IPS-NIHi7 (cell line): ENCODE data around the gene TALDO1.

Experiments used
- DNase-seq: peaks from one replicate; pipeline ENCODE4 v3.0.0; 2012; ENCODE audit warnings: mixed read lengths; ENCODE audit errors: extremely low spot score

Gene TALDO1

DNA sequence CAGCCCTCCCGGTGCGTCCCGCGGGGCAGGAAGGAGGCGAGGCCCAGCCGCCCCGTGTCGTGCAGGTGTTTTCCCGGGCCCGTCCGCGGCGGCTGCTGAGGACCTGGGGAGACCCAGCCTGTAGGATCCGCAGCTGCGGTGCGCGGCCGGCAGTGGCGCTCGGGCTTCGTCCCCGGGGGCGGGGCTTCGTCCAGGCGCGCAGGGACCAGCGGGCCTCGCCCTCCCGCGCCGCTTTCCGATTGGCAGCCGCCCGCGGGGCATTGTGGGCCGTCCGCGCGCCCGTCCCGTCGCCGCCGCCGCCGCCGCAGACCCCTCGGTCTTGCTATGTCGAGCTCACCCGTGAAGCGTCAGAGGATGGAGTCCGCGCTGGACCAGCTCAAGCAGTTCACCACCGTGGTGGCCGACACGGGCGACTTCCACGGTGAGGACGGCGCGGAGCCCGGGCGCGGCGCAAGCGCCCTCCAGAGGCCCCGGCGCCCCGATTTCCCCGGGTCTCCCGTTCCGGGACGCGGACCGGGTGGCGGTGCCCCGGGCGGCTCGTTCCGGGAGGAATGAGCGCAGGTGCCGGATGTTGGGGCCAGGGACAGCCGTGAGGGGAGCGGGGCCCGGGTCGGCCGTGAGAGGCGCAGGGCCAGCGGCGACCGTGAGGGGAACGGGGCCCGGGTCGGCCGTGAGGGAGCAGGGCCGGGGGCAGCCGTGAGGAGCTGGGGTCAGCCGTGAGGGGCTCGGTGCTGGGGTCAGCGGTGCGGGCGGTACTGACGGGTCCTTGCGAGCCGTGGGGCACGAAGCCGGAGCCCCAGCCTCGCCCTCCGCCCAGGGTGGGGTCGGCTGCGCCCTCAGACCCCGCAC, at the start of gene TALDO1:
Gene TALDO1 (plus strand): TSS at position 307 of the 849 bp plus-strand sequence. CDS start 18 bp downstream, at position 325.
- peak; percentile 97 for DNase-seq

DNA sequence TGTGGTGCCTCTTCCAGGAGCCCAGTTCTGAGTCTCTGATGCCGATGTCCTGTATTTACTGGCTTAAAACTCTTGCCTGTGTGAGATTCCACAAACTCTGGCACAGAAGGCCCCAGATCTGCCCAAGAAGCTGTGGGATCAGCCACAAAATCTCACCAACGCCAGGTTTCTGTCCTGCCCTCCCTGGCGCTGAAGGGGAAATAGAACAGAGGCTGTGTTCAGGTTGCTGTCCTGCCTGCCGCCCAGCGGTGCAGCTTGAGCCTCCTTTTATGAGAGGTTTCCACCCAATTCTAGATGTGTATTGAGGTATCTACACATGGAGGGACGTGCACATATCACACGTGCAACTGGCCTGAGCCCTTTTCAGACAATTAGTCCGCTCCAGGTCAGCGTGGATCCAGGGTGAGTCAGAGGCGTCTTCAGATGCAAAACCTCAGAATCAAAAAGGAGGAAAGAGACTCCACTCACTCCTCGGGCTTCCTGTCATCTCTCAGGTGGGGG, 49.4 kb upstream of the TALDO1 start:
- no peak for DNase-seq

DNA sequence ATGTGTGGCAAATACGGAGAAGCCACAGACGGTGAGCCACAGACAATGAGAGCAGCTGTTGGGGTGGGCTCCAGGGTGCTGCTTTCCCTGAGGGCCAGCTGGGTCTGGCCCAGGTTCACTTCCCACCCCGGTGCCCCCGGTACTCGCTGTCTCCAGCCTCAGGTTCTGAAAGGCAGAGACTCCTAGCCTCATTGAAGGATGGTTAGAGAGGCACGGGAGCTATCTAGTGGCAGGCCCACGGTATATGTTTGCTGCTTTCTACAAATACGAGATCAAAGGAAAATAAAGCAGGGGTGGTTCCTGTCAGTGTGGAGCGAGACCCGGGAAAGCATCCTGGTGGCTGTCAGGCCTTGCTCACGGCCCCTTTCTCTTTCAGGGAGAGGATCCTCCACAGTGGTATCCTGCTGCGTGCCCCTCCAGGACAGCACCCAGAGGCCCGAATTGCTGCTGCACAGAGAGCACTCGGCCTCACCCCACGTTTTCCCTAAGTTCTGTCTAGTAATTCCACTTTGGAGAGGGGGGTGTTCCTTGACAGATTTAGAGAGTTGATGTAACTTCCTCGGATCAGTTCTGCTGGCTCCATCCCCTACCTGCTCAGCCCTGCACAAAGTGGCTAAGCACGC, 48.7 kb upstream of the TALDO1 start:
- no peak for DNase-seq

GRCh38 chr11:699116-699508, 48.2 kb upstream of the TALDO1 start:
- DNase-seq, result no peak

DNA sequence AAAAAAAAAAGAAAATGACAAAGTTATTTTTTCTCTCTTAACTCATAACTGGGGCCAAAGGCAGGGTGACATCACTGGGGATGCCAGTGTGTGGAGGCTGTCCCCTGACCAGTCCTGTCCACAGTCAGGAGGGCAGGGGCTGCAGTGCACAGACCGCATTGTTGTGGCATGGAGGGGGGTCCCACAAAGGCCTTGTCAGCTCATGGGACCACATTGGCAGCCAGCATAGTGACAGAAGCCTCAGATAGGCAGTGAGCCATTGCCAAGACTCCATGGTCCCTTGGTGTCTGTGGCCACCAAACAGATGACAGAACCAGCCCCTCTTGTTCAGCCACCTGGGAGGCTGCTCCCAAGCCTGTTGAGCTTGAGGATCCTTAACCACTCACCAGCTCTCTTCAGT, 47.5 kb upstream of the TALDO1 start:
- DNase-seq, result no peak

DNA sequence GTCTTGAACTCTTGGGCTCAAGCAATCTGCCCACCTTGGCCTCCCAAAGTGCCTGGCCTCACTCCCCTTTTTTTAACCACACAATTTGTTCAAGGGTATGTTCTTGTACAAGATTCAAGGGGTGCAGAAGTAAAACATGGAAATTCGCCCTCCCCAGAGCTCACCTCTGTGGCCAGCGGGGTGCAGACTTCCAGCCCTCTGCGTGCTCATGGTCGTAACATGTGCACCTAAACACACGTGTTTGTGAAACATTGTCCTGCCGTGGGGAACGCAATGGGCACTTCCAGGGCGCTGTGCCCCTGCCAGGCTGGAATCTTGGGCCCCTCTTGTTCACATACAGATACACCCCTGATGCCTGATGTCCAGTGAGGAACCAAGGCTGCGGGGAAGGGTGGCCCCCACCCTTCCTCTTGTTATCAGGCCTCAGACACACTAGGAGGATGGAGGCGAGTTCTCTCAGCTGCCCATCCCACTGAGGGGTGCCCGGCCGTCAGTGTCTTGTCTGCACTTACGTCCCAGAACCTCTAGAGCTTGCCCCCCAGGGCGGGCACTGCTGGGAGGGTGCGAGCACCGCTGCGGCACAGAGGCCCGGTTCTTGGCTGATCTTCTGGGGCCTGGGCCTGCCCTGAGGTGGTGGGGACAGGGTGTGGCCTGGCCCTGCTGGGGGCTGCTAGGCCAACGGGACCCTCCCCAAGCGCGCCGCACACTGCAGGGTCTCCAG, 45.4 kb upstream of the TALDO1 start:
- no peak for DNase-seq

GRCh38 chr11:702462-703461, 44.5 kb upstream of the TALDO1 start:
- no peak for DNase-seq

- DNase-seq, result no peak
Observed at GRCh38 chr11:703506-703905, 43.8 kb upstream of the TALDO1 start.

- no peak for DNase-seq
Observed at GRCh38 chr11:704228-704674, 43.0 kb upstream of the TALDO1 start.

DNA sequence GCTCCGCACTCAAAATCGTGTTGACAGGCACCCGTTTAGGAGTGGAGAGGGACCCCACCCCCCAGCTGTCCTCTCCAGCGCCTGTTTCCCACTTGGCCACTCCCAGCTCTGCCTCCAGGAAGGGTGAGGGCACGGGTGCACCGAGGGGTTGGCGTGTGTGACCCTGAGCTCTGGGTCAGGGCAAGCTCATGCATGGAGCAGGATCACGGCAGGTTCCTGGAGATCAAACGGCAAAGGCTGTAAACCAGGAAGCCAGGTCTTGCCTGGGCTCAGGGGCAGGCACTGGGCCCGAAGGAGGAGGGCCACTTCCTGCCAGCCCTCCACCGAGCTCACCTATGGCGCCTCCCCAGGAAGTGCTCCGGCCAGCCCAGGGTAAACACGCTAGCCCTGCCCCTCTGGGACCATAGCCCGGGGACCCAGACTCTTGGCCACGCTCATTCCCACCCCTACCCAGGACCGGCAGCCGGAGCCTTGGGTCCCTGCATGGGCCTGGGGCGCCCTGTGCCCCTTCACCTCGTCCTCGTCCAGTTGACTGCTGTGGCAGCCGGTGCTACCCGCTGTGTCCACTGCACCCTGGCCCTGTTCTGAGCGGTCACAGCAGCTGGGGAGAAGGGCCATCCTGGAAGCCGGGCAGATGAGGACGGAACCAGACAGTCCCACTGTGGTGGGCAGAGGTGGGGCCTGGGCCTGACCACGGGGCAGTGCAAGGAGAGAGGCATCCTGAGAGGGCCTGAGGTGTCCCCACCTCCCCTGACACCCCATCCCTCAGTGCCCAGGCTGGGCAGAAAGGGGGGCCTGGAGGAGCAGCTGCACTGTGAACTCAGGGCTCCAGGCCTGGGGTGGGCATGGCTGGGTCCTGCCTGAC, 42.3 kb upstream of the TALDO1 start:
- DNase-seq, result no peak

GRCh38 chr11:705646-706438, 41.4 kb upstream of the TALDO1 start, which contains the start of gene EPS8L2:
EPS8L2 (plus strand) TSS chr11:706231; CDS start chr11:709408, 3,177 bp downstream.
- DNase-seq, result no peak

GRCh38 chr11:706439-706956, 40.8 kb upstream of the TALDO1 start:
- DNase-seq, result no peak

GRCh38 chr11:706957-707816, 40.1 kb upstream of the TALDO1 start:
- no peak for DNase-seq

GRCh38 chr11:707817-708420, 39.3 kb upstream of the TALDO1 start:
- DNase-seq, result no peak

GRCh38 chr11:708511-708910, 38.8 kb upstream of the TALDO1 start:
- DNase-seq, result no peak

GRCh38 chr11:709109-709997, 37.9 kb upstream of the TALDO1 start:
- DNase-seq, result no peak
